ENCODE measurements around the gene SHISA4.

DNA sequence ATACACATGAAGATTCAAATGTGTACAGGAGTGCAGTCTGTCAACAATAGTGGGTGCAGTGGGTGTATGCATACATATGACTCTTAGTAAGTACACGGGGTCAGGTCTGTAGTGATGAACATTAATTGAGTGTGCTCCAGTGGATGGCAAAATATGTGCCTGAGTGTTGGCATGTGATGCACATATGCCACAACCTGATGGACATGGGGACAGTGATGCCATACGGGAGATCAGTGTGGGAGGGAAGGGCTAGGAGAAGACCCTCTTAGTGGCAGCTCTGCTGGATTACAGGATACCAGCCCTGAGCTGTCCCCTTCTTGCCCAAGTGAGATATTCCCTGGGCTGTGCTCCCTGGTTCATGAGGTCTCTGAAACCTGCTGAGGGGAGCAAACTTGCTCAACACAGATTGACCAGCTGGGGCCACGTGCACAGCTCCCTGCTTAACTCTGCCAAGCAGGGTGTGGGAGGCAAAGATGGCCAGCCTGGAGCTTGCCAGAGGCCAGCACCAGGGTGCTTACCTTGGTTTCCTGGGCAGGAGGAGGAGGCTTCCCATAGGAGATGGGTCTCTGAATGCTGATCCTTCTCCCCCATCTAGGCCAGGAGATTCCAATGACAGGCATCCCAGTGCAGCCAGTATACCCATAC, 2.2 kb downstream of the SHISA4 start:
- TF ChIP-seq, protein P1, sequence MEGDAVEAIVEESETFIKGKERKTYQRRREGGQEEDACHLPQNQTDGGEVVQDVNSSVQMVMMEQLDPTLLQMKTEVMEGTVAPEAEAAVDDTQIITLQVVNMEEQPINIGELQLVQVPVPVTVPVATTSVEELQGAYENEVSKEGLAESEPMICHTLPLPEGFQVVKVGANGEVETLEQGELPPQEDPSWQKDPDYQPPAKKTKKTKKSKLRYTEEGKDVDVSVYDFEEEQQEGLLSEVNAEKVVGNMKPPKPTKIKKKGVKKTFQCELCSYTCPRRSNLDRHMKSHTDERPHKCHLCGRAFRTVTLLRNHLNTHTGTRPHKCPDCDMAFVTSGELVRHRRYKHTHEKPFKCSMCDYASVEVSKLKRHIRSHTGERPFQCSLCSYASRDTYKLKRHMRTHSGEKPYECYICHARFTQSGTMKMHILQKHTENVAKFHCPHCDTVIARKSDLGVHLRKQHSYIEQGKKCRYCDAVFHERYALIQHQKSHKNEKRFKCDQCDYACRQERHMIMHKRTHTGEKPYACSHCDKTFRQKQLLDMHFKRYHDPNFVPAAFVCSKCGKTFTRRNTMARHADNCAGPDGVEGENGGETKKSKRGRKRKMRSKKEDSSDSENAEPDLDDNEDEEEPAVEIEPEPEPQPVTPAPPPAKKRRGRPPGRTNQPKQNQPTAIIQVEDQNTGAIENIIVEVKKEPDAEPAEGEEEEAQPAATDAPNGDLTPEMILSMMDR (conservative IDR thresholded peaks at IDR 0.05; ENCODE audit: low read depth, low read length): no peak
- TF ChIP-seq EZH2phosphoT487 (IDR thresholded peaks at IDR 0.05; ENCODE audit: borderline replicate concordance, low read length): no peak

Data from PC-3 (cell line).